DND-41 (cell line): ENCODE results near the gene CD74.

Experiments
- CTCF ChIP-seq: IDR thresholded peaks from 2 replicates; pipeline ENCODE4 v1.5.1; 2012; ENCODE audit warnings: borderline replicate concordance, low read length, moderate library complexity, mild to moderate bottlenecking; ENCODE audit not compliant: poor library complexity, severe bottlenecking; ENCODE audit errors: extremely low read depth
- EZH2 ChIP-seq: IDR thresholded peaks from 3 replicates; pipeline ENCODE4 v1.6.1; 2012; ENCODE audit warnings: borderline replicate concordance, low read depth, mild to moderate bottlenecking, moderate library complexity, low read length, inconsistent platforms; ENCODE audit not compliant: severe bottlenecking

DNA sequence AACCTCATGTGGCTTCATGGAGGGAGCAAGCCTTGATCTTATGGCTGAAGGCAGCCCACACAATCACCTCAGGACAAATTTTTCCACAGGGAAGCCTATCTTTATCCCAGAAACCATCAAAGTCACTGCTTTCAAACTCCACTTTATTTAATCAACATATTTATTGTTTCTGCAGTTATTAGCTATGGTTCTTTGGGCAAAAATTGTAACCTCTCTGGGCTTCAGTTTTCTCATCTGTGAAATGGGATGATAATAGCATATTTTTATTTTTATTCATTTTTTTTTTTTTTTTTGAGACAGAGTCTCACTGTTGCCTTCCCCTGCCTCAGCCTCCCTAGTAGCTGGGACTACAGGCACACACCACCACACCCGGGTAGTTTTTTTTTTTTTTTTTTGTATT lies 38.9 kb upstream of the CD74 start:
- TF ChIP-seq CTCF: no peak
- no peak for TF ChIP-seq EZH2
